Measurements from ENCODE around the gene PEAR1. TPM values are rescaled to one million over a fixed set of nuclear protein-coding genes. Genes with fewer than 3 reads are reported as not detected.
"Not testable (repeated sequence)": the region's sequence is repeated elsewhere in the genome, so short reads cannot be mapped to it uniquely, and the experiment has no call there.

PEAR1 gene
- total RNA-seq, 4 donors from 2014 or later: 4.9 to 17.3 (median 7.0) TPM

DNA sequence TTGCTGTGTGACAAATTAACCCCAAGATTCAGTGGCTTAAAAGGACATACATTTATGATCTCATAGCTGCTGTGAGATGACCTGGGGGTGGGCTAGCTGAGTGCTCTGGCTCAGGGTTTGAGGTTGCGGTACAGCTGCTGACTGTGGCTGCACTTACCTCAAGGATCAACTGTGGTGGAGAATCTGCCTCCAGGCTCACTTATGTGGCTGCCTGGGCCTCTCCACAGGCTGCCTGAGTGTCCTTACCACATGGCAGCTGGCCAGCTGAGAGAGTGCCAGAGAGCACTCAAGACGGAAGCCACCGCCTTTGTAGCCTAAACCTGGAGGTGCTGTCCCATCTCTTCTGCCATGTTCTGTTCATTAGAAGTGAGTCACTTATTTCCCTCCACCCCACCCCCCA, 32.7 kb downstream of the PEAR1 start:
- Histone ChIP-seq H3K4me1 (peaks cover 0 to 15% (median 0%) of the 10 kb centered on the region in 4 donors), H3K9me3 (no peaks in the 10 kb centered on the region), H3K4me3 (no peak overlapping the region), H3K36me3 (no peaks in the 10 kb centered on the region), H3K27ac (no peak overlapping the region), H3K27me3 (peaks cover 0 to 31% of the 10 kb centered on the region in 2 donors)
- TF ChIP-seq POLR2A (IDR thresholded peaks at IDR 0.05): no peak
- TF ChIP-seq, protein P1, sequence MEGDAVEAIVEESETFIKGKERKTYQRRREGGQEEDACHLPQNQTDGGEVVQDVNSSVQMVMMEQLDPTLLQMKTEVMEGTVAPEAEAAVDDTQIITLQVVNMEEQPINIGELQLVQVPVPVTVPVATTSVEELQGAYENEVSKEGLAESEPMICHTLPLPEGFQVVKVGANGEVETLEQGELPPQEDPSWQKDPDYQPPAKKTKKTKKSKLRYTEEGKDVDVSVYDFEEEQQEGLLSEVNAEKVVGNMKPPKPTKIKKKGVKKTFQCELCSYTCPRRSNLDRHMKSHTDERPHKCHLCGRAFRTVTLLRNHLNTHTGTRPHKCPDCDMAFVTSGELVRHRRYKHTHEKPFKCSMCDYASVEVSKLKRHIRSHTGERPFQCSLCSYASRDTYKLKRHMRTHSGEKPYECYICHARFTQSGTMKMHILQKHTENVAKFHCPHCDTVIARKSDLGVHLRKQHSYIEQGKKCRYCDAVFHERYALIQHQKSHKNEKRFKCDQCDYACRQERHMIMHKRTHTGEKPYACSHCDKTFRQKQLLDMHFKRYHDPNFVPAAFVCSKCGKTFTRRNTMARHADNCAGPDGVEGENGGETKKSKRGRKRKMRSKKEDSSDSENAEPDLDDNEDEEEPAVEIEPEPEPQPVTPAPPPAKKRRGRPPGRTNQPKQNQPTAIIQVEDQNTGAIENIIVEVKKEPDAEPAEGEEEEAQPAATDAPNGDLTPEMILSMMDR (IDR thresholded peaks at IDR 0.05): no peak
- DNase-seq: peak in 2 of 3 donors; percentile 16 to 71

DNA sequence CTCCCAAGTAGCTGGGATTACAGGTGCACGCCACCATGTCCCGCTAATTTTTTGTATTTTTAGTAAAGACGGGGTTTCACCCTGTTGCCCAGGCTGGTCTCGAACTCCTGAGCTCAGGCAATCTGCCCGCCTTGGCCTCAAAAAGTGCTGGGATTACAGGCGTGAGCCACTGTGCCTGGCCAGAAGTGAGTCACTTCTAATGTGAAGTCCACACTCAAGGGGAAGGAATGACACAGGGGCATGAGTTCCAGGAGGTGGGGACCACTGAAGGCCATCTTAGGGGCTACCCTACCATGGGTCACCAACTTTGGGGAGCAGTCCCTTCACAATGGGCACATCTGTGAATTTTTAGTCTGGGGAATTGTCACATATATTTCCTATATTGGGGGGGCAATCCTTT, 33.2 kb downstream of the PEAR1 start:
- H3K27ac ChIP-seq, H3K36me3 ChIP-seq, H3K4me3 ChIP-seq, H3K9me3 ChIP-seq, DNase-seq: not testable (repeated sequence)
- Histone ChIP-seq H3K4me1 (peaks cover 0 to 18% (median 0%) of the 10 kb centered on the region in 4 donors), H3K27me3 (peaks cover 0 to 31% of the 10 kb centered on the region in 2 donors)

DNA sequence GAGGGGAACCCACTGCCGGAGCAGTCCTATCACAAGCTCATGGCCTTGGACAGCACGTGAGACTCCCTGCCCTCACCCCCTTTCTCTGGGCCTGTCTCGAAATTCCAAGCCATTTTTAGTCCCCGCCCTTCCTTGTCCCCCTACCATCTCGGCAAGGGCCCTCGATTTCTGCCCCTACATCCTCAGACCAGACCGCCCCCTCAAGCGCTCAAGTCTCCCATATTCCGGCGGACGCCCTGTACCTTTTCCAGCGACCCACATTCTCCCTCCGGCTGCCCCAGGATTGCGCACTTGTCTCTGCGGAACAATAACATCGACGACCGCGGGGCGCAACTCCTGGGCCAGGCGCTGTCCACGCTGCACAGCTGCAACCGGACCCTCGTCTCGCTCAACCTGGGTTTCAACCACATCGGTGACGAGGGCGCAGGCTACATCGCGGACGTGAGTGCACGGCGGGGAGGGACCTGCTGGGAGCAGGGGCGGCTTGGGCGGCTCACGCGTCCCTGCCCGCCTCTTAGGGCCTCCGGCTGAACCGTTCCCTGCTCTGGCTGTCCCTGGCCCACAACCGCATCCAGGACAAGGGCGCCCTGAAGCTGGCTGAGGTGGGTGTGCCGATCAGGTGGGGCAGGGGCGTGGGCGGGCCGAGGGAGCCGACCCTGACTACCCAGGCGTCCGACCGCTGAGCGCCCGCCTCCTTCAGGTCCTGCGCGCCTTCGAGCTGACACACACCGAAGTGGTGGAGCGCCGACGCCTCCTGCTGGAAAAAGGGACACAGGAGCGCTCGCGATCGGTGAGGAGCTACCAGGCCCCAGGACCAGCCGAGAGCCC, 33.9 kb downstream of the PEAR1 start:
- no peak overlapping the region for H3K27ac ChIP-seq
- no peak for TF ChIP-seq POLR2A (IDR thresholded peaks at IDR 0.05)
- TF ChIP-seq, protein P1 (IDR thresholded peaks at IDR 0.05): peak in 4 of 6 experiments; percentile 20 to 67 (median 56)
- H3K9me3 ChIP-seq: no peaks in the 10 kb centered on the region
- H3K36me3 ChIP-seq: no peaks in the 10 kb centered on the region
- H3K4me1 ChIP-seq: peaks cover 0 to 22% (median 0%) of the 10 kb centered on the region in 4 donors
- peak overlapping the region in 3 of 4 donors; percentile 15 to 41 (median 21) for H3K4me3 ChIP-seq
- peaks cover 0 to 31% of the 10 kb centered on the region in 2 donors for H3K27me3 ChIP-seq
- peak; percentile 38 to 80 (median 78) for DNase-seq

DNA sequence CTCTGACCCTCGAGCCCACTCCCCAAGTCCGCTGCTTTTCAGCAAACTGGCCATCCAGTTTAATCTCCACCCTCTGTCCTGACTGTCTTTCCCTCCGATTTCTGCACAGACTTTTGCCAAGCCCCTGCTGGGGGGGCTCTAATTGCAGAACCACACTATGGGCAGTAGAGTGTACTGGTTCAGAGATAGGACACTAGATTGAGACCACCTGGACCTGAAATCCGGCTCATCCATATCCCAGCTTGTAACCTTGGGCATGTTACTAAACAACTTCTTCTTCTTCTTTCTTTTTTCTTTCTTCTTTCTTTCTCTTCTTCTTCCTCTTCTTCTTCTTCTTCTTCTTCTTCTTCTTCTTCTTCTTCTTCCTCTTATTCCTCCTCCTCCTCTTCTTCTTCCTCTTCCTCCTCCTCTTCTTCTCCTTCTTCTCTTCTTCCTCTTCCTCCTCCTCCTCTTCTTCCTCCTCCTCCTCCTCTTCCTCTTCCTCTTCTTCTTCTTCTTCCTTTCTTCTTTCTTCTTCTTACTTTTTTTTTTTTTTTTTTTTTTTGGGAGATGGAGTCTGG, 34.6 kb downstream of the PEAR1 start:
- no peak for DNase-seq
- no peak overlapping the region for H3K27ac ChIP-seq
- H3K4me1 ChIP-seq: peaks cover 0 to 22% (median 0%) of the 10 kb centered on the region in 4 donors
- peaks cover 0 to 31% of the 10 kb centered on the region in 2 donors for H3K27me3 ChIP-seq
- H3K4me3 ChIP-seq: peak overlapping the region in 1 of 4 donors; percentile 41
- no peak for TF ChIP-seq POLR2A (IDR thresholded peaks at IDR 0.05)
- TF ChIP-seq, protein P1 (IDR thresholded peaks at IDR 0.05): no peak
- H3K36me3 ChIP-seq: no peaks in the 10 kb centered on the region
- no peaks in the 10 kb centered on the region for H3K9me3 ChIP-seq

DNA sequence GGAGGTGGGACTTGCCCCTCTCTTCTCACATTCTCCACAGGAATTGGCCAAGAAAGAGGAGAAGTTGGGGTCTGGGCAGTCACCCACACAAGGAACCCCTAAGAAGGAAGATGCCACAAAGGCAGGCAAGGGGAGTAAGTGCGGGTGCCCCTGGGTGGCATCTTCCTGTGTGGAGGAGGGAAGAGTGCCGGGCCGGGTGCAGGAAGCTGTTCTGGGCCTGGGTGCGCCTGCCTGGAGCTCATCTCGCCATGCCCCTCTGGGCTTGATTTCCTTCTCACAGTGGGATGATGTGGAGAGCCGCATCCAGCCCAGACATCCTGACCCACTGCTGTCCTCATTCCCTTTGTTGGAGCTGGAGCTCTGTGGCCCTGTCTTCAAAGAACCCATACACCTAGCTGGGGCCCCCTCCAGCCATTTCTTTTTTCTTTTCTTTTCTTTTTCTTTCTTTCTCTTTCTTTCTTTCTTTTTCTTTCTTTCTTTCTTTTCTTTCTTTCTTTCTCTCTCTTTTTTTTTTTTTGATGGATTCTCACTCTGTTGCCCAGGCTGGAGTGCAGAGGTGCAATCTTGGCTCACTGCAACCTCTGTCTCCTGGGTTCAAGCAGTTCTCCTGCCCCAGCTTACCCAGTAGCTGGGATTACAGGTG, 36.2 kb downstream of the PEAR1 start:
- no peak overlapping the region for H3K27ac ChIP-seq
- peak in 1 of 3 donors; percentile 37 for DNase-seq
- H3K9me3 ChIP-seq: no peaks in the 10 kb centered on the region
- no peaks in the 10 kb centered on the region for H3K36me3 ChIP-seq
- no peak overlapping the region for H3K4me3 ChIP-seq
- peaks cover 0 to 15% of the 10 kb centered on the region in 2 donors for H3K27me3 ChIP-seq
- H3K4me1 ChIP-seq: peaks cover 0 to 11% (median 0%) of the 10 kb centered on the region in 4 donors
- no peak for TF ChIP-seq POLR2A (IDR thresholded peaks at IDR 0.05)
- TF ChIP-seq, protein P1 (IDR thresholded peaks at IDR 0.05): no peak

All from Peyer's patch (tissue), 4 donors.